Measurements from ENCODE around the gene CRACR2B.

Gene CRACR2B

GRCh38 chr11:873706-874105 is 46.0 kb downstream of the CRACR2B start (continued):
- TF ChIP-seq ZNF26 (tag by site-specific recombination; IDR thresholded peaks at IDR 0.05), result no peak
- TF ChIP-seq ZNF366 (tag by site-specific recombination; conservative IDR thresholded peaks at IDR 0.05), result no peak
- no peak for TF ChIP-seq ZNF701 (tag by site-specific recombination; IDR thresholded peaks at IDR 0.05)
- TF ChIP-seq ZNF561 (tag by site-specific recombination; IDR thresholded peaks at IDR 0.05; ENCODE audit: borderline replicate concordance), result no peak
- TF ChIP-seq WT1 (tag by site-specific recombination; IDR thresholded peaks at IDR 0.05), result no peak
- no peak for TF ChIP-seq ZNF112 (tag by site-specific recombination; IDR thresholded peaks at IDR 0.05)
- TF ChIP-seq MZF1 (tag by site-specific recombination; IDR thresholded peaks at IDR 0.05; ENCODE audit: borderline replicate concordance), result no peak

GRCh38 chr11:875203-875602 is 47.5 kb downstream of the CRACR2B start:
- H3K9me3 ChIP-seq (ENCODE audit: control insufficient read depth, insufficient read depth, low read depth, low read length), result no peaks in the 10 kb centered on the region
- H3K4me3 ChIP-seq (ENCODE audit: low read depth, low read length), result no peak overlapping the region
- H3K36me3 ChIP-seq (ENCODE audit: control insufficient read depth in 2 of 2, insufficient read depth in 1 of 2, low read length in 2 of 2), result peaks cover 0 to 53% of the 10 kb centered on the region in 2 experiments; a peak in 2 of 3 replicates
- H3K4me1 ChIP-seq (ENCODE audit: control insufficient read depth, insufficient read depth, low read length), result no peaks in the 10 kb centered on the region
- H3K27ac ChIP-seq (ENCODE audit: extremely low read depth, low read depth, low read length), result no peak overlapping the region
- ChIA-PET POLR2A (no interaction called here), CTCF (interaction anchor here (0.7 kb wide), 1 partner anchor 176 kb away, joined by 3 read pairs; no protein-coding TSS in a partner anchor)
- TF ChIP-seq ZNF837 (tag by site-specific recombination; IDR thresholded peaks at IDR 0.05), result no peak

GRCh38 chr11:875769-876301 is 48.1 kb downstream of the CRACR2B start:
- Histone ChIP-seq H3K9me3 (ENCODE audit: control insufficient read depth, insufficient read depth, low read depth, low read length) (no peaks in the 10 kb centered on the region), H3K4me1 (ENCODE audit: control insufficient read depth, insufficient read depth, low read length) (no peaks in the 10 kb centered on the region), H3K4me3 (ENCODE audit: low read depth, low read length) (no peak overlapping the region), H3K27ac (ENCODE audit: extremely low read depth, low read depth, low read length) (no peak overlapping the region), H3K36me3 (ENCODE audit: control insufficient read depth in 2 of 2, insufficient read depth in 1 of 2, low read length in 2 of 2) (peaks cover 0 to 59% of the 10 kb centered on the region in 2 experiments; a peak in 2 of 3 replicates)
- POLR2A ChIA-PET, result no interaction called here
- TF ChIP-seq KLF1 (tag by site-specific recombination; IDR thresholded peaks at IDR 0.05), result no peak
- no peak for TF ChIP-seq ZNF707 (tag by site-specific recombination; IDR thresholded peaks at IDR 0.05)
- TF ChIP-seq EGR2 (tag by site-specific recombination; IDR thresholded peaks at IDR 0.05; ENCODE audit: low read depth), result 0 out of 2 replicates have a peak, but pooled peaks have one; percentile 8
- CTCF ChIA-PET, result no interaction called here

GRCh38 chr11:876545-876944 is 48.8 kb downstream of the CRACR2B start:
- Histone ChIP-seq H3K27ac (ENCODE audit: extremely low read depth, low read depth, low read length) (no peak overlapping the region), H3K4me3 (ENCODE audit: low read depth, low read length) (no peak overlapping the region), H3K9me3 (ENCODE audit: control insufficient read depth, insufficient read depth, low read depth, low read length) (no peaks in the 10 kb centered on the region), H3K36me3 (ENCODE audit: control insufficient read depth in 2 of 2, insufficient read depth in 1 of 2, low read length in 2 of 2) (peaks cover 0 to 58% of the 10 kb centered on the region in 2 experiments; a peak in 2 of 3 replicates), H3K4me1 (ENCODE audit: control insufficient read depth, insufficient read depth, low read length) (no peaks in the 10 kb centered on the region)
- POLR2A ChIA-PET, result no interaction called here
- TF ChIP-seq HIC1 (tag by site-specific recombination; IDR thresholded peaks at IDR 0.05) (0 out of 2 replicates have a peak, but pooled peaks have one; percentile 31), ZNF610 (tag by site-specific recombination; IDR thresholded peaks at IDR 0.05; ENCODE audit: borderline replicate concordance) (no peak)
- CTCF ChIA-PET, result no interaction called here

GRCh38 chr11:877565-877964 is 49.8 kb downstream of the CRACR2B start:
- H3K4me3 ChIP-seq (ENCODE audit: low read depth, low read length), result no peak overlapping the region
- ChIA-PET CTCF (no interaction called here), POLR2A (no interaction called here)

More at GRCh38 chr11:877565-877964, 49.8 kb downstream of the CRACR2B start:
- TF ChIP-seq ZNF157 (tag by site-specific recombination; IDR thresholded peaks at IDR 0.05), result no peak
- TF ChIP-seq OSR2 (tag by site-specific recombination; IDR thresholded peaks at IDR 0.05), result no peak
- TF ChIP-seq ZNF18 (tag by site-specific recombination; IDR thresholded peaks at IDR 0.05), result 0 out of 2 replicates have a peak, but pooled peaks have one; percentile 33
- TF ChIP-seq GLIS2 (tag by site-specific recombination; IDR thresholded peaks at IDR 0.05), result no peak
- no peak overlapping the region for H3K27ac ChIP-seq (ENCODE audit: extremely low read depth, low read depth, low read length)
- H3K36me3 ChIP-seq (ENCODE audit: control insufficient read depth in 2 of 2, insufficient read depth in 1 of 2, low read length in 2 of 2), result peaks cover 0 to 58% of the 10 kb centered on the region in 2 experiments; a peak in 2 of 3 replicates
- no peaks in the 10 kb centered on the region for H3K4me1 ChIP-seq (ENCODE audit: control insufficient read depth, insufficient read depth, low read length)
- no peaks in the 10 kb centered on the region for H3K9me3 ChIP-seq (ENCODE audit: control insufficient read depth, insufficient read depth, low read depth, low read length)

Measured in HEK293 (cell line).